OCI-LY1 (cell line): ENCODE data around the gene TAF7.

Source experiments
- EZH2 ChIP-seq: fragments of 200-600 bp; sonication (generic), shearing (Covaris generic); IDR thresholded peaks from 2 replicates; pipeline ENCODE4 v1.8.0; 2017; ENCODE audit warnings: borderline replicate concordance, mixed run types, mild to moderate bottlenecking, antibody characterized with exemption, low read length, moderate library complexity, mixed read lengths
- TF ChIP-seq, protein P1 (sequence below): fragments of 200-600 bp; sonication (generic), shearing (Covaris generic); IDR thresholded peaks from 2 replicates; pipeline ENCODE4 v1.5.1; 2017; ENCODE audit warnings: mild to moderate bottlenecking, antibody characterized with exemption, low read length, moderate library complexity, mixed read lengths

DNA sequence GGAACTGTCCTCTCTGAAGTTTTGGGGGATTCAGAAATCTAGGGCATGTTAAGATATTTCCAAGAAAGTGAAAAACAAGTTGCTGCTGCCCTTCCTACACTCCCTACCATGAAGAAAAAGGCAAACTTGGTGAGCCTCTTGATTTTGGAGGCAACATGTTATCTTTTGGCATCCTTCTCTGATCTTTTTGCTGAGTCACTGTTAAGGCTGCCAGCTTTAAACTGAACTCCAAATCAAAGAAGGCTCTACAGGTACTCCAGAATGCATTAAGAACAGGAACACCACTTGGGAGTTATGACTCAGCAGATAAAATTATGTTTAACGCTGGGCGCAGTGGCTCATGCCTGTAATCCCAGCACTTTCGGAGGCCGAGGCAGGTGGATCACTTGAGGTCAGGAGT is 51.4 kb downstream of the TAF7 start:
- TF ChIP-seq, protein P1, sequence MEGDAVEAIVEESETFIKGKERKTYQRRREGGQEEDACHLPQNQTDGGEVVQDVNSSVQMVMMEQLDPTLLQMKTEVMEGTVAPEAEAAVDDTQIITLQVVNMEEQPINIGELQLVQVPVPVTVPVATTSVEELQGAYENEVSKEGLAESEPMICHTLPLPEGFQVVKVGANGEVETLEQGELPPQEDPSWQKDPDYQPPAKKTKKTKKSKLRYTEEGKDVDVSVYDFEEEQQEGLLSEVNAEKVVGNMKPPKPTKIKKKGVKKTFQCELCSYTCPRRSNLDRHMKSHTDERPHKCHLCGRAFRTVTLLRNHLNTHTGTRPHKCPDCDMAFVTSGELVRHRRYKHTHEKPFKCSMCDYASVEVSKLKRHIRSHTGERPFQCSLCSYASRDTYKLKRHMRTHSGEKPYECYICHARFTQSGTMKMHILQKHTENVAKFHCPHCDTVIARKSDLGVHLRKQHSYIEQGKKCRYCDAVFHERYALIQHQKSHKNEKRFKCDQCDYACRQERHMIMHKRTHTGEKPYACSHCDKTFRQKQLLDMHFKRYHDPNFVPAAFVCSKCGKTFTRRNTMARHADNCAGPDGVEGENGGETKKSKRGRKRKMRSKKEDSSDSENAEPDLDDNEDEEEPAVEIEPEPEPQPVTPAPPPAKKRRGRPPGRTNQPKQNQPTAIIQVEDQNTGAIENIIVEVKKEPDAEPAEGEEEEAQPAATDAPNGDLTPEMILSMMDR = no peak
- TF ChIP-seq EZH2 = no peak
